OCI-LY3 (cell line): ENCODE measurements around the gene ARHGAP23.

Experiments used
- EZH2phosphoT487 ChIP-seq: fragments of 200-600 bp; shearing (Covaris generic); IDR thresholded peaks from 2 replicates; pipeline ENCODE4 v1.6.1; 2018; ENCODE audit warnings: antibody characterized with exemption, mixed run types, low read depth
- TF ChIP-seq, protein P1 (sequence below): fragments of 200-600, 300-600 bp; sonication (generic); IDR thresholded peaks from 2 replicates; pipeline ENCODE4 v1.5.1; 2014; ENCODE audit warnings: antibody characterized with exemption, low read length, low read depth

DNA sequence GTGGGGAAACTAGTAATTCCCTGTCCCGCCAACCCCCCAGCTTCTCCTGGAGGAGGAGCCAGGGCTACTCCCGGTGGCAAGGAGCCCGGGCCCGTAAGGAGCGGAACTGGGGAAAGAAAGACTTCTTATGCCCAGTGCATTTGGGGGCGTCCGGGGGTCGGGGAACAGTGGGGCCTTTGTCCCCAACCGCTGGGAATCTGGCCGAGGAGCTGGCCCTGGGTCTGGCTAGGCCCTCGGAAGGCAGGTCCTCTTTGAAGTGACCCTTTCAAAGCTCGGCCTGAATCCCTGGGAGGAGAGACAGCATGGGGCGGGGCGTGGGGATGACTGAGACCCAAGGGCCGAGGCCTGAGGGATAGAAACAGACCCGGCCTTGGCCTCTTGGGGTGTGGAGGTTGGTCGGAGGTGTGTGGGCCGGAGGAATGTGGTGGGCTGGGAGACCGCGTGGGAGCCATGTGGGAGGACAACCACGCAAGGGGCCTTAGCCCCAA lies 6.0 kb downstream of the ARHGAP23 start:
- TF ChIP-seq, protein P1, sequence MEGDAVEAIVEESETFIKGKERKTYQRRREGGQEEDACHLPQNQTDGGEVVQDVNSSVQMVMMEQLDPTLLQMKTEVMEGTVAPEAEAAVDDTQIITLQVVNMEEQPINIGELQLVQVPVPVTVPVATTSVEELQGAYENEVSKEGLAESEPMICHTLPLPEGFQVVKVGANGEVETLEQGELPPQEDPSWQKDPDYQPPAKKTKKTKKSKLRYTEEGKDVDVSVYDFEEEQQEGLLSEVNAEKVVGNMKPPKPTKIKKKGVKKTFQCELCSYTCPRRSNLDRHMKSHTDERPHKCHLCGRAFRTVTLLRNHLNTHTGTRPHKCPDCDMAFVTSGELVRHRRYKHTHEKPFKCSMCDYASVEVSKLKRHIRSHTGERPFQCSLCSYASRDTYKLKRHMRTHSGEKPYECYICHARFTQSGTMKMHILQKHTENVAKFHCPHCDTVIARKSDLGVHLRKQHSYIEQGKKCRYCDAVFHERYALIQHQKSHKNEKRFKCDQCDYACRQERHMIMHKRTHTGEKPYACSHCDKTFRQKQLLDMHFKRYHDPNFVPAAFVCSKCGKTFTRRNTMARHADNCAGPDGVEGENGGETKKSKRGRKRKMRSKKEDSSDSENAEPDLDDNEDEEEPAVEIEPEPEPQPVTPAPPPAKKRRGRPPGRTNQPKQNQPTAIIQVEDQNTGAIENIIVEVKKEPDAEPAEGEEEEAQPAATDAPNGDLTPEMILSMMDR, result no peak
- TF ChIP-seq EZH2phosphoT487, result no peak
